Caco-2 (cell line): Measurements from ENCODE around the gene ARHGAP42. TPM values are rescaled to one million over a fixed set of nuclear protein-coding genes. Genes with fewer than 3 reads are reported as not detected.

Source experiments
- BruUV-seq: library from RNA; stranded (reverse); fragments of 400-500 nt; replicated peaks from 2 replicates; lab custom pipeline; 2021; lab: Mats Ljungman, UMichigan
- CTCF ChIA-PET: fragments of 300-600 bp; sonication (Branson Sonifier 250); formaldehyde crosslinking; loops from one replicate; lab custom pipeline; 2022; ENCODE audit warnings: antibody characterized with exemption; lab: Charles Lee
- POLR2A ChIA-PET: fragments of 300-600 bp; sonication (Branson Sonifier 250); formaldehyde crosslinking; loops from one replicate; lab custom pipeline; 2022; ENCODE audit warnings: antibody characterized with exemption; lab: Charles Lee
- DNase-seq, 2 experiments: peaks; one replicate each; pipeline versions ENCODE4 v3.0.0 to v3.0.0-alpha.2; 2020 to 2022
- H3K27me3 ChIP-seq: replicated peaks from 2 replicates; pipeline ENCODE4 v1.6.0; 2011; ENCODE audit warnings: low read length; ENCODE audit not compliant: control insufficient read depth, insufficient read depth
- H3K36me3 ChIP-seq: 2 replicates; pipeline ENCODE4 v1.5.1; 2011; ENCODE audit warnings: low read length; ENCODE audit not compliant: control insufficient read depth, insufficient read depth
- H3K4me1 ChIP-seq: fragments of 250-450 bp; sonication (Bioruptor Pico); 2 replicates; pipeline ENCODE4 v1.5.1; 2020; ENCODE audit warnings: mild to moderate bottlenecking
- H3K4me3 ChIP-seq: 2 replicates; pipeline ENCODE4 v1.5.1; 2011; ENCODE audit warnings: low read depth, mild to moderate bottlenecking, control low read depth, low read length
- H3K9me3 ChIP-seq: fragments of 250-450 bp; sonication (Bioruptor Pico); 2 replicates; pipeline ENCODE4 v1.5.1; 2020; ENCODE audit warnings: mild to moderate bottlenecking, moderate library complexity
- H3K27ac Mint-ChIP-seq: one replicate; pipeline ENCODE4 v1.8.0; 2022; ENCODE audit warnings: mixed read lengths; ENCODE audit not compliant: unreplicated experiment
- H3K27me3 Mint-ChIP-seq: one replicate; pipeline ENCODE4 v1.8.0; 2022; ENCODE audit warnings: mixed read lengths; ENCODE audit not compliant: insufficient read depth, unreplicated experiment
- H3K36me3 Mint-ChIP-seq: one replicate; pipeline ENCODE4 v1.8.0; 2022; ENCODE audit warnings: mild to moderate bottlenecking, mixed read lengths; ENCODE audit not compliant: insufficient read depth, unreplicated experiment
- H3K4me1 Mint-ChIP-seq: one replicate; pipeline ENCODE4 v1.8.0; 2022; ENCODE audit warnings: low read depth, mixed read lengths; ENCODE audit not compliant: unreplicated experiment
- H3K4me3 Mint-ChIP-seq: one replicate; pipeline ENCODE4 v1.8.0; 2022; ENCODE audit warnings: mild to moderate bottlenecking, moderate library complexity, mixed read lengths; ENCODE audit not compliant: unreplicated experiment
- H3K9me3 Mint-ChIP-seq: one replicate; pipeline ENCODE4 v1.8.0; 2022; ENCODE audit warnings: mixed read lengths; ENCODE audit not compliant: unreplicated experiment
- intact Hi-C: fragments of 100-400 bp; cut with micrococcal nuclease; formaldehyde crosslinking; loops from one replicate; pipeline ENCODE4 v1.10.0; 2022; ENCODE audit not compliant: unreplicated experiment
- total RNA-seq: library from RNA; stranded (reverse); gene quantifications from 2 replicates; pipeline ENCODE4 v1.2.3, GENCODE V29; 2022
- TF ChIP-seq, protein P1 (sequence below), 2 experiments: fragments of 200-600 bp in 1 of 2; IDR thresholded peaks; 1 replicate in 1 of 2; 2 replicates in 1 of 2; pipeline versions ENCODE4 v1.5.1 to v1.8.0; 2011 to 2022; ENCODE audit warnings: antibody characterized with exemption in 1 of 2, control low read depth in 1 of 2, inconsistent platforms in 1 of 2, low read depth in 1 of 2, low read length in 1 of 2, mild to moderate bottlenecking in 1 of 2, moderate library complexity in 1 of 2; ENCODE audit not compliant: insufficient read depth in 1 of 2, severe bottlenecking in 1 of 2, unreplicated experiment in 1 of 2

Gene ARHGAP42
- total RNA-seq, 1 experiment from 2014 or later, result 8.4 TPM

DNA sequence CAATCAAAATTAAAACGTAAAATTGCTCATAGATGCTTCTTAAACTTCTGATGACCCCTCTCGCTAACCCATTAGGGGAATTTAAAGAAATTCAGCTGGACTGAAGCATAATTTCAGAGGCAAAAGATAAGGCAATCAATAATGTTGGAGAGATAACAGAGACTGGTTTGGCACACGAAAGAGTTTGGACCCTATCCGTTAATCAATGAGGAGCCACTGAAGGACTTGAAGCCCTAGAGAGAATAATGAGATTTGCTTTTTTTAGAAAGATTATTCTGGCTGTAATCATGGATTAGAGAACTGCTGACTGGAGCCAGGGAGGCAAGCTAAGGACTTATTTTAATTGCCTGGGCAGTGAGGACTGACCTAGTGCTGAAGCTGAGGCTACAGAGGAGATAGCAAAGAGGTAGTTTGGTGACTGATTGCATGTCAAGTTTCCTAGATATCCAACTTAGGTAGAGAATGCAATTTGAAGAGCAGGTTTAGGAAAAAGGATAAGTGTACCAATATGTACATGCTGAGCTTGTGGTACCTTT lies 11.9 kb upstream of the ARHGAP42 start:
- Mint-ChIP-seq H3K4me1 (no peaks in the 10 kb centered on the region), H3K9me3 (no peaks in the 10 kb centered on the region), H3K36me3 (no peaks in the 10 kb centered on the region), H3K27me3 (no peaks in the 10 kb centered on the region), H3K4me3 (no peak overlapping the region), H3K27ac (no peak overlapping the region)
- DNase-seq, result no peak
- Histone ChIP-seq H3K27me3 (no peaks in the 10 kb centered on the region), H3K9me3 (no peaks in the 10 kb centered on the region), H3K36me3 (no peaks in the 10 kb centered on the region), H3K4me3 (no peak overlapping the region), H3K4me1 (no peaks in the 10 kb centered on the region)
- ChIA-PET CTCF (interaction anchor here (1.0 kb wide), 1 partner anchor 13 kb away, joined by 3 read pairs; no protein-coding TSS in a partner anchor), POLR2A (no interaction called here)
- TF ChIP-seq, protein P1, sequence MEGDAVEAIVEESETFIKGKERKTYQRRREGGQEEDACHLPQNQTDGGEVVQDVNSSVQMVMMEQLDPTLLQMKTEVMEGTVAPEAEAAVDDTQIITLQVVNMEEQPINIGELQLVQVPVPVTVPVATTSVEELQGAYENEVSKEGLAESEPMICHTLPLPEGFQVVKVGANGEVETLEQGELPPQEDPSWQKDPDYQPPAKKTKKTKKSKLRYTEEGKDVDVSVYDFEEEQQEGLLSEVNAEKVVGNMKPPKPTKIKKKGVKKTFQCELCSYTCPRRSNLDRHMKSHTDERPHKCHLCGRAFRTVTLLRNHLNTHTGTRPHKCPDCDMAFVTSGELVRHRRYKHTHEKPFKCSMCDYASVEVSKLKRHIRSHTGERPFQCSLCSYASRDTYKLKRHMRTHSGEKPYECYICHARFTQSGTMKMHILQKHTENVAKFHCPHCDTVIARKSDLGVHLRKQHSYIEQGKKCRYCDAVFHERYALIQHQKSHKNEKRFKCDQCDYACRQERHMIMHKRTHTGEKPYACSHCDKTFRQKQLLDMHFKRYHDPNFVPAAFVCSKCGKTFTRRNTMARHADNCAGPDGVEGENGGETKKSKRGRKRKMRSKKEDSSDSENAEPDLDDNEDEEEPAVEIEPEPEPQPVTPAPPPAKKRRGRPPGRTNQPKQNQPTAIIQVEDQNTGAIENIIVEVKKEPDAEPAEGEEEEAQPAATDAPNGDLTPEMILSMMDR (IDR thresholded peaks at IDR 0.05; ENCODE audit: insufficient read depth in 1 of 2, low read depth in 1 of 2, low read length in 1 of 2, severe bottlenecking in 1 of 2, unreplicated experiment in 1 of 2), result no peak
- no TSS peak for BruUV-seq
- intact Hi-C loops, result no loop called here

- Histone ChIP-seq H3K36me3 (no peaks in the 10 kb centered on the region), H3K4me3 (no peak overlapping the region), H3K9me3 (no peaks in the 10 kb centered on the region), H3K27me3 (no peaks in the 10 kb centered on the region), H3K4me1 (no peaks in the 10 kb centered on the region)
- no TSS peak for BruUV-seq
- Mint-ChIP-seq H3K27ac (no peak overlapping the region), H3K4me3 (no peak overlapping the region), H3K27me3 (no peaks in the 10 kb centered on the region), H3K4me1 (peaks cover 7% of the 10 kb centered on the region), H3K36me3 (no peaks in the 10 kb centered on the region), H3K9me3 (no peaks in the 10 kb centered on the region)
- TF ChIP-seq, protein P1 (IDR thresholded peaks at IDR 0.05; ENCODE audit: insufficient read depth in 1 of 2, low read depth in 1 of 2, low read length in 1 of 2, severe bottlenecking in 1 of 2, unreplicated experiment in 1 of 2), result no peak
- no peak for DNase-seq
- ChIA-PET CTCF (no interaction called here), POLR2A (interaction anchor here (0.7 kb wide), 1 partner anchor 256 kb away, joined by 4 read pairs; no protein-coding TSS in a partner anchor)
- intact Hi-C loops, result no loop called here
These were observed 10.2 kb upstream of the ARHGAP42 start for GRCh38 chr11:100676901-100677300.

DNA sequence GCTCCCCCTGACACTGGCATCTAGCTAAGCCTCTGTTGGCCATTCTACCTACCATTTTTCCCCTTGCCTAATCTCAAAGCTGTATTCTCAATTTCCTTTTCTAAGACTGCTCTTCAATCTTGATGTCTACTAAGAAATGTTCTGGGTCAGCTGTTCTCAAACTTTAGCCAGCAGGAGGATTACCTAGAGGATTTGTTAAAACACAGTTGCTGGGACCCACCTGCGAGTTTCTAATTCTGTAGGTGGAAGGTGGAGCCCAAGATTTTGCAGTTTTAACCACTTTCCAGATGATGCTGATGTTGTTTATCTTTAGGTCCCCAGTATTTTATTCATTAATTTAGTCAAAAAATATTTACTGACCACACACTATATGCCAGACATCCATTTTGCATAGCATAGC lies 9.3 kb upstream of the ARHGAP42 start:
- no peak for DNase-seq
- POLR2A ChIA-PET, result no interaction called here
- Mint-ChIP-seq H3K9me3 (no peaks in the 10 kb centered on the region), H3K4me1 (peaks cover 8% of the 10 kb centered on the region), H3K27me3 (no peaks in the 10 kb centered on the region), H3K36me3 (no peaks in the 10 kb centered on the region), H3K27ac (no peak overlapping the region), H3K4me3 (no peak overlapping the region)
- Histone ChIP-seq H3K9me3 (no peaks in the 10 kb centered on the region), H3K4me1 (no peaks in the 10 kb centered on the region), H3K27me3 (no peaks in the 10 kb centered on the region), H3K4me3 (no peak overlapping the region), H3K36me3 (no peaks in the 10 kb centered on the region)
- CTCF ChIA-PET, result interaction anchor here (1.7 kb wide), 1 partner anchor 10 kb away, joined by 5 read pairs; no protein-coding TSS in a partner anchor
- TF ChIP-seq, protein P1 (IDR thresholded peaks at IDR 0.05; ENCODE audit: insufficient read depth in 1 of 2, low read depth in 1 of 2, low read length in 1 of 2, severe bottlenecking in 1 of 2, unreplicated experiment in 1 of 2), result no peak
- no TSS peak for BruUV-seq
- intact Hi-C loops, result no loop called here
